HCT116 (cell line): Measurements from ENCODE around the gene SPATA33. TPM values are rescaled to one million over a fixed set of nuclear protein-coding genes. Genes with fewer than 3 reads are reported as not detected.

Experiments used
- ATAC-seq: fragments of 200-7000 bp; cut with Tn5 transposase; 2 replicates; pipeline ENCODE4 v1.9.1; 2020; ENCODE audit warnings: mild to moderate bottlenecking, moderate library complexity
- BruUV-seq: library from RNA; stranded (reverse); fragments of 400-500 nt; replicated peaks from 2 replicates; lab custom pipeline; 2021; lab: Mats Ljungman, UMichigan
- CTCF ChIA-PET: fragments of 300-600 bp; sonication (Branson Sonifier 250); formaldehyde crosslinking; loops from one replicate; lab custom pipeline; 2021; ENCODE audit warnings: antibody characterized with exemption; lab: Charles Lee
- POLR2A ChIA-PET: fragments of 300-600, 350-600 bp; sonication (Branson Sonifier 250); formaldehyde crosslinking; loops from one replicate; lab custom pipeline; 2021; ENCODE audit warnings: antibody characterized with exemption; lab: Charles Lee
- RAD21 ChIA-PET, 2 experiments: fragments of 300-600 bp; sonication (Branson Sonifier 250); formaldehyde crosslinking; loops; one replicate each; lab custom pipeline; 2023; ENCODE audit warnings: low total read pairs in 2 of 2; ENCODE audit not compliant: uncharacterized antibody in 2 of 2, unreplicated experiment in 2 of 2, low non-redundant PET in 1 of 2; lab: Charles Lee
- DNase-seq: peaks from one replicate; pipeline ENCODE4 v3.0.0-alpha.2; 2010; ENCODE audit warnings: low read depth, low spot score
- H2AFZ ChIP-seq: fragments of 200-600 bp; shearing (Covaris generic), sonication (generic); 2 replicates; pipeline ENCODE4 v1.6.1; 2017; ENCODE audit warnings: low read depth, mixed run types, mixed read lengths, antibody characterized with exemption, low read length; ENCODE audit not compliant: poor library complexity, severe bottlenecking
- H3K27ac ChIP-seq: 2 replicates; pipeline ENCODE4 v1.5.1; 2012; ENCODE audit warnings: low read depth, low read length
- H3K27me3 ChIP-seq: fragments of 200-600 bp; sonication (generic); 2 replicates; pipeline ENCODE4 v1.6.1; 2016; ENCODE audit warnings: mixed run types, low read length, mixed read lengths; ENCODE audit not compliant: insufficient read depth
- H3K36me3 ChIP-seq, 2 experiments: fragments of 200-500 bp in 1 of 2; fragments of 200-600 bp in 1 of 2; sonication (Bioruptor generic) in 1 of 2; sonication (generic) in 1 of 2; 2 replicates each; pipeline versions ENCODE4 v1.5.1 to v1.6.1; 2014 to 2016; ENCODE audit warnings: low read length in 2 of 2, inconsistent platforms in 1 of 2, mixed read lengths in 1 of 2, mixed run types in 1 of 2; ENCODE audit not compliant: insufficient read depth in 2 of 2, control insufficient read depth in 1 of 2
- H3K4me1 ChIP-seq, 2 experiments: fragments of 200-600 bp in 1 of 2; sonication (generic) in 1 of 2; 2 replicates each; pipeline versions ENCODE4 v1.5.1 to v1.6.1; 2012 to 2017; ENCODE audit warnings: low read length in 2 of 2, inconsistent platforms in 1 of 2, mild to moderate bottlenecking in 1 of 2, mixed read lengths in 1 of 2, mixed run types in 1 of 2, moderate library complexity in 1 of 2; ENCODE audit not compliant: insufficient read depth in 2 of 2, control insufficient read depth in 1 of 2
- H3K4me2 ChIP-seq: fragments of 200-600 bp; sonication (generic); 2 replicates; pipeline ENCODE4 v1.6.1; 2017; ENCODE audit warnings: mixed run types, low read length, mixed read lengths
- H3K4me3 ChIP-seq, 2 experiments: fragments of 200-600 bp in 1 of 2; sonication (generic) in 1 of 2; replicated peaks in 1 of 2; 2 replicates each; pipeline ENCODE4 v1.5.1; 2011 to 2016; ENCODE audit warnings: low read length in 2 of 2, control low read depth in 1 of 2, low read depth in 1 of 2, mild to moderate bottlenecking in 1 of 2, mixed read lengths in 1 of 2, mixed run types in 1 of 2
- H3K79me2 ChIP-seq: fragments of 200-600 bp; sonication (generic); 2 replicates; pipeline ENCODE4 v1.6.1; 2017; ENCODE audit warnings: mild to moderate bottlenecking, mixed run types, low read length, moderate library complexity, mixed read lengths; ENCODE audit not compliant: insufficient read depth
- H3K9ac ChIP-seq: fragments of 200-600 bp; sonication (generic); 2 replicates; pipeline ENCODE4 v1.6.1; 2016; ENCODE audit warnings: low read length, mixed read lengths
- H3K9me2 ChIP-seq: fragments of 200-600 bp; sonication (generic), shearing (Covaris generic); 2 replicates; pipeline ENCODE4 v1.6.1; 2017; ENCODE audit warnings: mixed run types, mild to moderate bottlenecking, moderate library complexity; ENCODE audit not compliant: insufficient read depth
- H3K9me3 ChIP-seq, 2 experiments: fragments of 200-500 bp in 1 of 2; fragments of 200-600 bp in 1 of 2; sonication (Bioruptor generic) in 1 of 2; sonication (generic) in 1 of 2; 2 replicates each; pipeline ENCODE4 v1.6.1; 2014 to 2017; ENCODE audit warnings: low read length in 2 of 2, mixed read lengths in 2 of 2, inconsistent platforms in 1 of 2, low read depth in 1 of 2, mild to moderate bottlenecking in 1 of 2, mixed run types in 1 of 2, moderate library complexity in 1 of 2; ENCODE audit not compliant: control insufficient read depth in 1 of 2, insufficient read depth in 1 of 2
- H4K20me1 ChIP-seq: fragments of 200-600 bp; sonication (generic), shearing (Covaris generic); 2 replicates; pipeline ENCODE4 v1.6.1; 2017; ENCODE audit warnings: mixed run types, mild to moderate bottlenecking, moderate library complexity; ENCODE audit not compliant: insufficient read depth
- CBX3 ChIP-seq: IDR thresholded peaks from 2 replicates; pipeline ENCODE4 v1.6.1; 2012; ENCODE audit warnings: low read depth
- CEBPB ChIP-seq: IDR thresholded peaks from 2 replicates; pipeline ENCODE4 v1.6.1; 2012; ENCODE audit warnings: low read depth
- EGR1 ChIP-seq: IDR thresholded peaks from 2 replicates; pipeline ENCODE4 v1.6.1; 2012; ENCODE audit warnings: low read depth
- ELF1 ChIP-seq: IDR thresholded peaks from 2 replicates; pipeline ENCODE4 v1.6.1; 2012; ENCODE audit warnings: low read depth, borderline replicate concordance
- EZH2 ChIP-seq: fragments of 200-600 bp; sonication (generic); IDR thresholded peaks from 2 replicates; pipeline ENCODE4 v1.6.1; 2017; ENCODE audit warnings: antibody characterized with exemption, mixed run types
- EZH2phosphoT487 ChIP-seq: fragments of 200-600 bp; IDR thresholded peaks from 2 replicates; pipeline ENCODE4 v1.6.1; 2018; ENCODE audit warnings: antibody characterized with exemption, borderline replicate concordance
- JUND ChIP-seq: IDR thresholded peaks from 2 replicates; pipeline ENCODE4 v1.6.1; 2012
- POLR2AphosphoS5 ChIP-seq: IDR thresholded peaks from 2 replicates; pipeline ENCODE4 v1.6.1; 2011; ENCODE audit warnings: mild to moderate bottlenecking, low read depth, low read length, moderate library complexity
- SIN3A ChIP-seq: IDR thresholded peaks from 2 replicates; pipeline ENCODE4 v1.6.1; 2012; ENCODE audit warnings: low read depth
- YY1 ChIP-seq: IDR thresholded peaks from 2 replicates; pipeline ENCODE4 v1.6.1; 2011; ENCODE audit warnings: low read length, low read depth, moderate library complexity, mild to moderate bottlenecking; ENCODE audit not compliant: insufficient replicate concordance; ENCODE audit errors: extremely low read depth
- ZFX ChIP-seq: fragments of 450-650 bp; IDR thresholded peaks from 2 replicates; pipeline ENCODE4 v1.6.1; 2017
- ZNF274 ChIP-seq: fragments of 200-500 bp; sonication (Bioruptor generic); IDR thresholded peaks from 2 replicates; pipeline ENCODE4 v1.6.1; 2014; ENCODE audit warnings: mild to moderate bottlenecking, low read depth, low read length, inconsistent platforms
- intact Hi-C: fragments of 100-400 bp; cut with micrococcal nuclease; formaldehyde crosslinking; loops from 2 replicates; pipeline ENCODE4 v1.10.0; 2022
- total RNA-seq: library from RNA; stranded (reverse); gene quantifications from one replicate; pipeline ENCODE4 v1.2.1, GENCODE V29; 2021; ENCODE audit not compliant: unreplicated experiment
- TF ChIP-seq, protein P1 (sequence below), 3 experiments: fragments of 200-600 bp in 1 of 3; sonication (generic) in 1 of 3; IDR thresholded peaks in 2 of 3; conservative IDR thresholded peaks in 1 of 3; 2 replicates each; pipeline ENCODE4 v1.5.1; 2012 to 2017; ENCODE audit warnings: low read depth in 2 of 3, low read length in 2 of 3, antibody characterized with exemption in 1 of 3, borderline replicate concordance in 1 of 3, control low read depth in 1 of 3, mild to moderate bottlenecking in 1 of 3, mixed read lengths in 1 of 3, mixed run types in 1 of 3, moderate library complexity in 1 of 3; ENCODE audit not compliant: insufficient read depth in 1 of 3

Gene SPATA33
- total RNA-seq, 1 experiment from 2014 or later: 24.9 TPM

DNA sequence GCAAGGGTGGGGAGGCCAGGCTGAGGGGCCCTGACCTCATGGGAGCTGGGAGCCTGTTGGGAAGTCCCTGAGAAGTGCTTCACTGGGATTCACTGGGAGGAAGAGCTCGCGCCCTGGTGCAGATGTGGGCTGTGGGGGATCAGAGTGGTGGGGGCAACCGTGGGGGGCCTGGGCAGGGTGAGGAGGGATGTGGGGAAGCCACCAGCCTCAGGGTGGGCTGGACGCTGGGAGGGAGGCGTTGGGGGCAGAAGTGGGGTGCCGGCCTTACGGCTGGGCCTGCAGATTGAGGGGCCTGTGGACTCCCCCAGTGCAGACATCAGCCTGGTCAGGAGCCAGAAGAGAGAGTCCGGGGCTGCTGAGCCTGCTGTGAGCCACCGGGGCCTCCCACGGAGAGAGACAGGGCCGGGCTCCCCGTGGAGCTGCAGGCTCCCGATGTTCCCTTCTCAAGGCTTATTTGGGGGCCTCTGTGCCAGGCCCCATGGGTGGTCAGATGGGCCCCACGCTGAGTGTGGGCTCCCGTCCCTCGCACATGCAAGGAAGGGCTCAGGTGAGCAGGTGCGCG is 36.4 kb upstream of the SPATA33 start:
- TF ChIP-seq SIN3A: no peak
- no peak for TF ChIP-seq CBX3
- TF ChIP-seq ZFX: no peak
- TF ChIP-seq EZH2: no peak
- TF ChIP-seq ELF1: no peak
- no peak for TF ChIP-seq YY1
- no peak for TF ChIP-seq CEBPB
- TF ChIP-seq JUND: no peak
- TF ChIP-seq EZH2phosphoT487: no peak
- no peak for TF ChIP-seq EGR1
- TF ChIP-seq POLR2AphosphoS5: no peak
- TF ChIP-seq ZNF274: no peak
- TF ChIP-seq, protein P1, sequence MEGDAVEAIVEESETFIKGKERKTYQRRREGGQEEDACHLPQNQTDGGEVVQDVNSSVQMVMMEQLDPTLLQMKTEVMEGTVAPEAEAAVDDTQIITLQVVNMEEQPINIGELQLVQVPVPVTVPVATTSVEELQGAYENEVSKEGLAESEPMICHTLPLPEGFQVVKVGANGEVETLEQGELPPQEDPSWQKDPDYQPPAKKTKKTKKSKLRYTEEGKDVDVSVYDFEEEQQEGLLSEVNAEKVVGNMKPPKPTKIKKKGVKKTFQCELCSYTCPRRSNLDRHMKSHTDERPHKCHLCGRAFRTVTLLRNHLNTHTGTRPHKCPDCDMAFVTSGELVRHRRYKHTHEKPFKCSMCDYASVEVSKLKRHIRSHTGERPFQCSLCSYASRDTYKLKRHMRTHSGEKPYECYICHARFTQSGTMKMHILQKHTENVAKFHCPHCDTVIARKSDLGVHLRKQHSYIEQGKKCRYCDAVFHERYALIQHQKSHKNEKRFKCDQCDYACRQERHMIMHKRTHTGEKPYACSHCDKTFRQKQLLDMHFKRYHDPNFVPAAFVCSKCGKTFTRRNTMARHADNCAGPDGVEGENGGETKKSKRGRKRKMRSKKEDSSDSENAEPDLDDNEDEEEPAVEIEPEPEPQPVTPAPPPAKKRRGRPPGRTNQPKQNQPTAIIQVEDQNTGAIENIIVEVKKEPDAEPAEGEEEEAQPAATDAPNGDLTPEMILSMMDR (IDR thresholded peaks at IDR 0.05 in 2 of 3, conservative IDR thresholded peaks at IDR 0.05 in 1 of 3; ENCODE audit: borderline replicate concordance in 1 of 3, insufficient read depth in 1 of 3, low read depth in 2 of 3, low read length in 2 of 3): no peak
- BruUV-seq: no TSS peak
- ChIA-PET RAD21 (no interaction called here), POLR2A (interaction anchor here (0.7 kb wide), 1 partner anchor 10 kb away, joined by 3 read pairs; no protein-coding TSS in a partner anchor), CTCF (no interaction called here)
- Histone ChIP-seq H3K79me2 (no peaks in the 10 kb centered on the region), H3K27ac (no peak overlapping the region), H3K4me2 (no peak overlapping the region), H4K20me1 (no peaks in the 10 kb centered on the region), H3K9me2 (no peaks in the 10 kb centered on the region), H3K27me3 (no peaks in the 10 kb centered on the region), H3K4me3 (no peak overlapping the region), H3K36me3 (no peaks in the 10 kb centered on the region), H3K4me1 (peaks cover 7 to 10% of the 10 kb centered on the region in 2 experiments; a peak in 3 of 4 replicates), H3K9me3 (no peaks in the 10 kb centered on the region), H2AFZ (no peak overlapping the region), H3K9ac (no peak overlapping the region)
- intact Hi-C loops: no loop called here
- ATAC-seq: no peak
- no peak for DNase-seq
